Fibroblast of skin of scalp (primary cell): Measurements from ENCODE around the gene SETD6.

Source experiments
- DNase-seq: peaks from one replicate; pipeline ENCODE4 v3.0.0-alpha.2; 2013

The SETD6 gene

GRCh38 chr16:58493756-58494431, 21.4 kb upstream of the SETD6 start:
- no peak for DNase-seq

GRCh38 chr16:58494981-58495520, 20.3 kb upstream of the SETD6 start:
- peak; percentile 95 for DNase-seq

DNA sequence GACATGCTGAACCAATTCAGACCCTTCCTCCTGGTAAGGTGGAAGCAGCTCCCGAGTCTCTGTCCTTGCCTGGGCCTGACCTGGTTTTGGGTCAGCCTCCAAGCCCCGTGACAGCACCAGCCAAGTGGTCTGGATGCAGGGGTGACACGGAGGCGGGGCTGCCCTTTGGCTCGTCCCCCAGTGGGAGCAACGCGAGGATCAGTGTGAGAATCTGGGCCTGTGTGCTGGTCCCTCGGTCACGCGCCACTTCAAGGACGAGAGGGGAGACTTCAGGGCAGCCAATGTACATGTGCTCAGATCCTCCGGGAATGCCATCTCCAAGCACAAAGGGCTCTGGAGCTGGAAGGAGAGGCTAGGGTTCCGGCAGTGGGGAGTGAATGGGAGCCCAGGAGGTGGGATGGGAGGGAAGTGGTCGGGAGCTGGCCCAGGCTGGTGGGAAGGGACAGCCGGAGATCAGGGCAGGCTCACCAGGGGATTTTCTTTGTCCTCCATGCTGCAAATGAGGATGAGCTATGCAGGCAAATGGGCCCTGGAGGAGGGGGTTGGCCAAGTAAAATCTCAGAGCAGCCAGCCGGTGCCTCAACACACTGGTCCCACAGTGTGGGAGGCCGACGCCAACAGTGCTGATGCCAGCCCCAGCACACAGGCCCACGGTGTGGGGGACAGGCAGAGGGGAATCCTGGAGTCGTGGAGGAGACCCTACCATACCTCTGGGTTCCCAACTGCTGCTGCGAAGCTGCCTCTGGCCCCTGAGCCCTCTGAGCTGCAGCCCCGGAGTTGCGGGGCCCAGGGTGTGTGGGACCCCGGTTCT, 19.6 kb upstream of the SETD6 start:
- DNase-seq = no peak

DNA sequence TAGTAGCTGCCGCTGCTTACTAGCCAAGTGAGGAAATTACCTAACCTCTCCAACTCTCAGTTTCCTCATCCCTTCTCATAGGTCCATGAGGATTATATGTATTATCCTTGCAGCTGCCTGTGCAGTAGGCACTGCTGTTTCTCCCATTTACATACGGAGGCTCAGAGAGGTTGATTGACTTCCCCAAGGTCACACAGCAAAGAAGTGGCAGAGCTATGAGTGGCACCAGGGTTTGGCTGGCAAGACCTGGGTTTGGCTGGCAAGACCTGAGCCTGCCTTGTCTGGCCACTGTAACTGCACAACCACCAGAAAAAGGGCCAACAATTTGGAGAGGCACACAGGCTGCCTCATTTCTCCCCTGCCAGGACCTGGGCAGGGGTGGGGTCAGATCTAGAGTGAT, 17.8 kb upstream of the SETD6 start:
- no peak for DNase-seq

DNA sequence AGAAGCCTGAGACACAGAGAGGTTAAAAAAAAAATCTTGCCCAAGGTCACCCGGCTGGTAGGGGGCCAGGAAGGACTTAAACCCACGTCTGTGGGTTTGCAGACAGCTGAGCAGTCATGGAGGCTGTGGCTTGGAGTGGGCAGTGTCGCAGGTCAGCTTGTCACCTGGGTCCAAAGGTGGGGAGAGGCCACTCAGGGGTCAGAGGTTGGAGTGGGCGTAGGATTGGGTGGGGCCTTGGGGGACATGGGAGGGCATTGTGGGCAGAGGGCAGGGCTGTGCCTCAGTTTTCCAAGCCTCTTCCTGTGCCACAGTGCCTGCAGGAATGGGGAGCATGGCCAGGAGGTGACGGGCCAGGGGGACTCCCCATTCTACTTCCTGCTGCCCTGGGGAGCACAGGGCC, 17.4 kb upstream of the SETD6 start:
- no peak for DNase-seq

GRCh38 chr16:58498341-58499091, 16.8 kb upstream of the SETD6 start:
- DNase-seq = no peak

DNA sequence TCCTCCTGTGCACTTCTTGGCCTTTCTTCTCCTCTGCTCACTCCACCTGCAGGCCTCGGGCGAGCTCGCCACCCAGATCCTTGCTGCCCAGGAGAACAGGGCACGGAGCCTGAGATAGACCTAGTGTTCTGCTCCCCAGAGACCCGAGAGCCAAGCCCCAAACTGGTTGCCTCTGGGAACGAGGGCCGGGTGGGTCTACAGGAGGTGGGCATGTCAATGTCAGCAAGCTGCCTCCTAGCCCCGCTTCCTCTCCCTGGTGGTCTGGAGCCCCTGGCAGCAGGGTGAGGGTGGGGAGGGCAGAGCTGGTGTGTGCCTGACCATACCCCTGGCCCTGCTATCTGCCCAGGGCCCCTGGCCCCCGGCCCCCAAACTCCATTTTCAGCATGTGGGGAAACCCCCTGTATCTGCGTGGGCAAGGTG, 16.2 kb upstream of the SETD6 start:
- no peak for DNase-seq

DNA sequence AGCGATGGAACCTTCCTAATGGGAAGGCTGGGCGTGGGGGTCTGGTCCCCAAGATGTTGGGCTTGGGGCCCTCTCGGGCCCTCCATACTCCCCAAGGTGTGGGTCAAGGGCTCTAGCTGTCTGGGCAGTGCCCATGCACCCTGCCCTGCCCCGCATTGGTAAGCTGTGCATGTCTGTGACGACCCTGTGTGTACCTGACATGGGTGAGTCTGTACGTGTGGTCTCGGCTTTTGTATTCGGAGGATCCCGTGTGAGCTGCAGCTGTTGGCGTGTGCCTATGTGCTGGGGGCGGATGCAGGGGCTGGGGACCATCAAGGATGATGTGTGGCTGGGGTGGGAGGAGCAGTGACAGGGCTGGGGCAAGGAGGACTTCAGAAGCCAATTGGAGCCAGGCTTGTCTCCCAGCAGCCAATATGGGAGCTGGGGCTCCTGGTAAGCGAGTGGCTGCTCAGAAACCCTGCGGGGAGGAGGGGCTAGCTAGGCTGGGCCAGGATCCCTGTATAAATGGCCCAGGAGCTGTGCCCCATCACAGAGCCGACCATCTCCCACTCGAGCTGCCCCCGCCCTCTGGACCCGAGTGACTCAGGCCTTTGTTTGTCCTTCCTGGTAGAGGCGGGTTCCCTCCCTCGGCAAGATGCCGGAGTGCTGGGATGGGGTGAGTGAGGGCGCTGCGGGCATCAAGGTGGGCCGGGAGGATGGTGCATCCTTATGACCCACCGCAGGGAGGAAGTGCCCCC, 15.5 kb upstream of the SETD6 start, which contains the start of gene NDRG4:
NDRG4 (plus strand) TSS at position 529 of the 737 bp plus-strand sequence; CDS start at position 635, 106 bp downstream.
- peak; percentile 89 for DNase-seq

GRCh38 chr16:58500430-58501241, 14.7 kb upstream of the SETD6 start:
- DNase-seq = no peak

DNA sequence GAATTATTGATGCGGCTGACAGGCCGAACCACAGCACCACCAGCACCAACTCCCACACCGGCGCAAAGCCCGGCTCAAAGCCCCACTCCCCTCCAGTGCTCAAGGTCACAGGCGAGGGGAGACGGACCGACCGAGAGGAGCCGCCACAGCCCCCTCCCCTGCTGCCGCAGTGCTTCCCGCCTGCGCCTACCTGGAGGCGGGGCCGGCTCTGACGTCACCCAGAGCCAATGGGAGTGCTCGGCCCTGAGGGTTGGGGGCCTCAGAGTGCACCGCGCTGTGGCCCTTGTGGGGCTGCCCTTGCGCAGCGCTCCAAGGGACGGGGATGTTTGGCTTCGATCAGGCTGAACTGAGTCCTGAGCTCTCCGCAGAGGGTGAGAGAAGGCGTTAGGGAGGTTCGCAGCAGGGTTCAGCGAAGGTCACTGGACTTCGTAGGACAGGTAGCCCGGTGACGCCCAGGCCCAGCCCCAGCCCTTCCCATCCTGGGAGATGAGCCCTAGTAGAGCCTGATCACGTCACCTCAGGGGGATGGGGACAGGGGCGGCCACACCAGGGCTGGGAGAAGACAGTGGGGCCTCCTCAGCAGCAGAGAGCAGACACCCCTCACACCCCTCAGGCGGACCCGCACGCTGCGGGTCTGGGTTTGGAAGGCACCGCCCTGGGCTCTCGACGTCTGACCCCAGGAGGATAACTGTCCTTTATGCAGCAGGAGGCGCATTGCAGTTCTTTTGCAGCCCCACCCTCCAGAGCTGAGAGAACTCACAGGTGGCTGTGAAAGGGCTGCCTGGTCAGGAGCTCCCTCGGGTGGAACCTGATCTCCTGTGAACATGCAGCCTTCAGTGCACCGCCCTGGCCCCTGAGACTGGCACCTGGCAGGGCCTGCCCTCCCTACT, 13.8 kb upstream of the SETD6 start:
- DNase-seq = no peak

DNA sequence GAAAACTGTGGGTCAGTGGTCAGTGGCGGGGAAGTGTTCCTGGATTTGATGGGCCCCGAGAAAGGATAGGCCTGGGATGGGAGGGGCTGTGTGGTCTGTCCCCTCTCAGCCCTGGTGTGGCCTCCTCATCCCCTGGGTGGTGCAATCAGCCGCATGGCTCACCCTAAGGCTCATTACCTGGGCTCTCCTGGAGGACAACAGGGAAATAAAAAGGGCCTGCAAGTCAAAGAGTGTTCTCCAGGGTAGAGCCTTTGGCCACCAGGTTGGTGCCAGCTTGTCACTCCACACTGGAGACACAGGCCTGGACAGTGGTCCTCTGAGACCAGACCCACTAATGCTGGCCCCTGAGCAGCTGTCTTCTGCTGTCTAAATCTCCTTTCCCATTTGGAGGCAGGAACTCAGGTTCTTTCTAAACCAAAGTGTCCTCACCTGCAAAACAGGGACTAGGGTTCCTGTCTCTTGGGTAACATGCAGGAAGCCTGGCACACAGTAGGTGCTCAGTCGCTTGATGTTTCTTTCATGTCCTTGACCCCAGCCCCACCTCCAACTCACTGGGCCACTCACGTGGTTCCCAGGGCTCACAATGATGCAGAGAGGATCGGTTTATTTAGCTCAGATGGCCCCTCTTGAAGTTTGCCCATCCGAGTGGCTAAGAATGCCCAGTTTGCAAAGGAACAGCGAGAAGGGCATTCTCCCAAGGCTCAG, 12.9 kb upstream of the SETD6 start:
- DNase-seq = no peak

DNA sequence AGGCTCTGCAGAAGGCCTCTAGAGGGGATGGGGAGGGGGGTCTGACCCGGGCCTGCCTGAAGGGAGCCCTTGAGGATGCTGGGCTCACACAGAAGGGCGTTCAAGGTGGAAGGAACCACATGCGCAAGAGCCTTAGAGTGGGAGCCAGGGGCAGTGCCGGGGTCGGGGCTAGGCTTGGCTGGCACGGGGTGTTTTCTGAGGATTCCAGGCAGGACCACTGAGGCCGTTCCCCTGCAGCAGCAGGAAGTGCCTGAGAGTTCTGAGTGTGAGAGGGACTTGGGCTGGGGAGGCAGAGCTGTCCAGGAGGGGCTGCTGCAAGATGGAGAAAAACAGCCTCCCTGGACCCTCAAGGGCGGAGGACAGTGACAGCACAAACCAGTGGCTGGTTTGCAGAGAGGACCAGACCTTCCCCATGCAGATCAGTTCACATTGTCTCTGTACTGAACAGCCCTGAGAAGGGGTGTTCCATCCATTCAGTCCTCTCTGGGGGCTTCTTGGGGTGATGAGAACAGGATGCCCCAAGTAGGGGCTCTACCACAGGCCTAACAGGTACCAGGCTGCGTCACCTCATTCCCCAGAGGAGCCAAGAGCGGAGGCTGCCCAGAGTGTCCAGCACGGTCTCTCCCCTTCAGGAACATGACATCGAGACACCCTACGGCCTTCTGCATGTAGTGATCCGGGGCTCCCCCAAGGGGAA, 12.0 kb upstream of the SETD6 start:
- DNase-seq = no peak

- DNase-seq = no peak
These were observed 11.2 kb upstream of the SETD6 start for GRCh38 chr16:58503863-58504688.

GRCh38 chr16:58506241-58507194, 8.8 kb upstream of the SETD6 start:
- no peak for DNase-seq

- no peak for DNase-seq
These were observed 7.9 kb upstream of the SETD6 start for GRCh38 chr16:58507195-58507962.
